Measurements from ENCODE around the gene EMP2.
"Not testable (repeated sequence)": the region's sequence is repeated elsewhere in the genome, so short reads cannot be mapped to it uniquely, and the experiment has no call there.

EMP2 gene

DNA sequence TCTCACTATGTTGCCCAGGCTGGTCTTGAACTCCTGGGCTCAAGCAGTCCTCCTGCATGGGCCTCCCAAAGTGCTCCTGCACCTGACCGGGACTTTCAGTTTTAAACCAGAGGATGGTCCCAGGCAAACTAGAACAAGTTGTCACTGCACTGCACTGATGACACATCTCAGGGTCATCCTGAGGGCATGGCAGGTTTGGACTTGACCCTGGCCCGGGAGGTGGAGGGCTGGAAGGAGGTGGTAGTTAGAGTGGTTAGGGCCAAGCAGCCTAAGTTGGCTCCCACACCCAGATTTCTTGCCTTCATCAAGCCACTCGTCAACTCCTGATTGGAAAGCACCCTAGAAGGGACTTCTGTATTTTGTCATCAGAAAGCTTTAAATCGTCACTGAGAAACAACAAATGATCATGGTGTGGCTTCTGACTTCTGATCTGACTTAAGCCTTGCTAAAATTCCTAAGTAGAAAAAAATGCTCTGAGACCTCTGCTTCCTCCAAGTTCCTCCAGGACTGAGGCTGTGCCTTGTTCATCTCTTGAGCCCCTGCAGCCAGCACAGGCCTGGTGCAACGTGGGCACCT, 43.5 kb downstream of the EMP2 start:
- Histone ChIP-seq H3K9ac (ENCODE audit: low read length) (no peak overlapping the region), H3K36me3 (ENCODE audit: control insufficient read depth, insufficient read depth, low read length) (no peaks in the 10 kb centered on the region), H3K4me1 (ENCODE audit: control insufficient read depth, insufficient read depth, low read length) (no peaks in the 10 kb centered on the region), H3K9me3 (ENCODE audit: control insufficient read depth, low read length) (no peaks in the 10 kb centered on the region), H3K27me3 (ENCODE audit: control insufficient read depth, insufficient read depth, low read length) (no peaks in the 10 kb centered on the region), H3K4me3 (ENCODE audit: low read length) (no peak overlapping the region)

DNA sequence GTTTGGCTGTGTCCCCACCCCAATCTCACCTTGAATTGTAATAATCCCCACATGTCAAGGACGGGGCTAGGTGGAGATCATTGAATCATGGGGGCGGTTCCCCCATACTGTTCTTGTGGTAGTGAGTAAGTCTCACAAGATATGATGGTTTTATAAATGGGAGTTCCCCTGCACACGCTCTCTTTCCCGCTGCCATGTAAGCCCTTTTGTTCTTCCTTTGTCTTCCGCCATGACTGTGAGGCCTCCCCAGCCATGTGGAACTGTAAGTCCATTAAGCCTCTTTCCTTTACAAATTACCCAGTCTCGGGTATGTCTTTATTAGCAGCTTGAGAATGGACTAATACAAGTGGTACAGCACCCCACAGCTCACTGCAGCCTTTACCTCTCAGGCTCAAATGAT, 44.1 kb downstream of the EMP2 start:
- H3K9ac ChIP-seq (ENCODE audit: low read length); H3K36me3 ChIP-seq (ENCODE audit: control insufficient read depth, insufficient read depth, low read length); H3K27me3 ChIP-seq (ENCODE audit: control insufficient read depth, insufficient read depth, low read length); H3K4me1 ChIP-seq (ENCODE audit: control insufficient read depth, insufficient read depth, low read length); H3K9me3 ChIP-seq (ENCODE audit: control insufficient read depth, low read length); H3K4me3 ChIP-seq (ENCODE audit: low read length): not testable (repeated sequence)

DNA sequence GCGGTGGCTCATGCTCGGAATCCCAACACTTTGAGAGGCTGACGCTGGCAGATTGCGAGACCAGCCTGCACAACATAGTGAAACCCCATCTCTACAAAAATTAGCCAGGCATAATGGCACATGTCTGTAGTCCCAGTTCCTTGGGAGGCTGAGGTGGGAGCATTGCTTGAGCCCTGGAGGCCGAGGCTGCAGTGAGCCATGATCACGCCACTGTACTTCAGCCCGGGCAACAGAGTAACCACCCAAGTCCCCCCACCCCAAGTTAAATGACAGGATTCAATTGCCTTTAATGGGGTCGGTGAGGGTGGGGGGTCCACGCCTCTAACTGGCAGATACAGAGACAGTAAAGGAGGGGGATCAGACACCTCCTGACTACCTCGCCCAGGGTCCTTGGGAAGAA, 44.9 kb downstream of the EMP2 start:
- Histone ChIP-seq H3K9ac (ENCODE audit: low read length) (no peak overlapping the region), H3K9me3 (ENCODE audit: control insufficient read depth, low read length) (no peaks in the 10 kb centered on the region), H3K4me1 (ENCODE audit: control insufficient read depth, insufficient read depth, low read length) (no peaks in the 10 kb centered on the region), H3K27me3 (ENCODE audit: control insufficient read depth, insufficient read depth, low read length) (no peaks in the 10 kb centered on the region), H3K36me3 (ENCODE audit: control insufficient read depth, insufficient read depth, low read length) (no peaks in the 10 kb centered on the region), H3K4me3 (ENCODE audit: low read length) (no peak overlapping the region)

- Histone ChIP-seq H3K4me3 (ENCODE audit: low read length) (no peak overlapping the region), H3K4me1 (ENCODE audit: control insufficient read depth, insufficient read depth, low read length) (no peaks in the 10 kb centered on the region), H3K9me3 (ENCODE audit: control insufficient read depth, low read length) (no peaks in the 10 kb centered on the region), H3K36me3 (ENCODE audit: control insufficient read depth, insufficient read depth, low read length) (no peaks in the 10 kb centered on the region), H3K27me3 (ENCODE audit: control insufficient read depth, insufficient read depth, low read length) (no peaks in the 10 kb centered on the region), H3K9ac (ENCODE audit: low read length) (no peak overlapping the region)
Observed at GRCh38 chr16:10534748-10535147, 45.6 kb downstream of the EMP2 start.

- not testable (repeated sequence) for H3K4me1 ChIP-seq (ENCODE audit: control insufficient read depth, insufficient read depth, low read length); H3K36me3 ChIP-seq (ENCODE audit: control insufficient read depth, insufficient read depth, low read length)
Observed at GRCh38 chr16:10533612-10534011, 46.8 kb downstream of the EMP2 start.

GRCh38 chr16:10531582-10531981, 48.8 kb downstream of the EMP2 start:
- Histone ChIP-seq H3K27me3 (ENCODE audit: control insufficient read depth, insufficient read depth, low read length) (no peaks in the 10 kb centered on the region), H3K9ac (ENCODE audit: low read length) (no peak overlapping the region), H3K4me3 (ENCODE audit: low read length) (no peak overlapping the region), H3K9me3 (ENCODE audit: control insufficient read depth, low read length) (no peaks in the 10 kb centered on the region), H3K4me1 (ENCODE audit: control insufficient read depth, insufficient read depth, low read length) (no peaks in the 10 kb centered on the region), H3K36me3 (ENCODE audit: control insufficient read depth, insufficient read depth, low read length) (no peaks in the 10 kb centered on the region)

More at GRCh38 chr16:10533612-10534011, 46.8 kb downstream of the EMP2 start:
- H3K27me3 ChIP-seq (ENCODE audit: control insufficient read depth, insufficient read depth, low read length); H3K4me3 ChIP-seq (ENCODE audit: low read length); H3K9ac ChIP-seq (ENCODE audit: low read length); H3K9me3 ChIP-seq (ENCODE audit: control insufficient read depth, low read length): not testable (repeated sequence)

DNA sequence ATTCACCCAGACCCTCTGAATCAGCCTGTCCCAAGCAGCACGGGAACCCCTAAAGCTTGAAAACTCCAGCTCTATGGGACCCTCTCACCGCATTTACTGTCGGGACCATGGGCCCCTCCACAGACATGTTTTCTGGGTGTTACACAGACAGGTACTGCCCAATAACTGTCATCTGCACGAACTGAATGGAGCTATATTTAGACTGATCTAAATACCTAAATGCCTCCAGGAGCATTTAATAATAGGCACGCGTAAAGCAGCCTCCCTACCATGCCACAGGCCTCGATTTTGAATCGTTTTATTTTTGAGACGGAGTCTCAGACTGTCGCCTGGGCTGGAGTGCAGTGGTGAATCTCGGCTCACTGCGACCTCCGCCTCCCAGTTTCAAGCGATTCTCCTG, 49.7 kb downstream of the EMP2 start:
- no peak overlapping the region for H3K9ac ChIP-seq (ENCODE audit: low read length)
- H3K4me1 ChIP-seq (ENCODE audit: control insufficient read depth, insufficient read depth, low read length), result no peaks in the 10 kb centered on the region
- H3K27me3 ChIP-seq (ENCODE audit: control insufficient read depth, insufficient read depth, low read length), result no peaks in the 10 kb centered on the region
- no peaks in the 10 kb centered on the region for H3K36me3 ChIP-seq (ENCODE audit: control insufficient read depth, insufficient read depth, low read length)
- no peak overlapping the region for H3K4me3 ChIP-seq (ENCODE audit: low read length)
- no peaks in the 10 kb centered on the region for H3K9me3 ChIP-seq (ENCODE audit: control insufficient read depth, low read length)

GRCh38 chr16:10529895-10530669, 50.3 kb downstream of the EMP2 start:
- H3K4me3 ChIP-seq (ENCODE audit: low read length), result no peak overlapping the region
- no peaks in the 10 kb centered on the region for H3K27me3 ChIP-seq (ENCODE audit: control insufficient read depth, insufficient read depth, low read length)
- H3K36me3 ChIP-seq (ENCODE audit: control insufficient read depth, insufficient read depth, low read length), result no peaks in the 10 kb centered on the region
- H3K9ac ChIP-seq (ENCODE audit: low read length), result no peak overlapping the region
- no peaks in the 10 kb centered on the region for H3K4me1 ChIP-seq (ENCODE audit: control insufficient read depth, insufficient read depth, low read length)
- no peaks in the 10 kb centered on the region for H3K9me3 ChIP-seq (ENCODE audit: control insufficient read depth, low read length)

- Histone ChIP-seq H3K4me1 (ENCODE audit: control insufficient read depth, insufficient read depth, low read length) (no peaks in the 10 kb centered on the region), H3K9me3 (ENCODE audit: control insufficient read depth, low read length) (no peaks in the 10 kb centered on the region), H3K4me3 (ENCODE audit: low read length) (no peak overlapping the region), H3K9ac (ENCODE audit: low read length) (no peak overlapping the region), H3K36me3 (ENCODE audit: control insufficient read depth, insufficient read depth, low read length) (no peaks in the 10 kb centered on the region), H3K27me3 (ENCODE audit: control insufficient read depth, insufficient read depth, low read length) (no peaks in the 10 kb centered on the region)
Observed at GRCh38 chr16:10528635-10529034, 51.8 kb downstream of the EMP2 start.

- no peak overlapping the region for H3K9ac ChIP-seq (ENCODE audit: low read length)
- H3K36me3 ChIP-seq (ENCODE audit: control insufficient read depth, insufficient read depth, low read length), result no peaks in the 10 kb centered on the region
- H3K9me3 ChIP-seq (ENCODE audit: control insufficient read depth, low read length), result no peaks in the 10 kb centered on the region
- no peak overlapping the region for H3K4me3 ChIP-seq (ENCODE audit: low read length)
- no peaks in the 10 kb centered on the region for H3K4me1 ChIP-seq (ENCODE audit: control insufficient read depth, insufficient read depth, low read length)
- H3K27me3 ChIP-seq (ENCODE audit: control insufficient read depth, insufficient read depth, low read length), result no peaks in the 10 kb centered on the region
Observed at GRCh38 chr16:10526962-10527361, 53.4 kb downstream of the EMP2 start.

DNA sequence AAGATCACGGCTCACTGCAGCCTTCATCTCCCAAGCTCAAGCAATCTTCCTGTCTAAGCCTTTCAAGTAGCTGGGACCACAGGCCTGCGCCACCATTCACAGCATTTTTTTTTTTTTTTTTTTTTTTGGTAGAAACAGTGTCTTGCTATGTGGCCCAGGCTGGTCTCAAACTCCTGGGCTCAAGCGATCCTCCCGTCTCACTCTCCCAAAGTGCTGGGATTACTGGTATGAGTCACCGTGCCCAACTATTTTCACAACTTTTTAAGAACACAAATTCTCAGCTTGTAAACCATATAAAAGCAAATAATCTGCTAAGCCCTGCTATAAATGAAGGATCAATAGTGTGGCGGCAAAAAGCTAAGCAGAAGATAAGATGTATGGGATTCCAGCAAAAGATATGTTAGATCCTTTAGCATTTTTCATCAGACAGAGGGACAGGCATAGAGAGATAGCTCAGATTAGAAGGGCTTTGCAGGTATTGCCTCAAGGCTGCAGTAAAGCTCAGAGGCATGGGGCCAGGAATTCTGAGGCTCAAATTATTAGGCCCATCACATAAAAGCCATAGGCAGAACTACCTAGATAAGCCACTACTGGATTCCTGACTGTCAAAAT, 55.1 kb downstream of the EMP2 start:
- no peak overlapping the region for H3K4me3 ChIP-seq (ENCODE audit: low read length)
- H3K4me1 ChIP-seq (ENCODE audit: control insufficient read depth, insufficient read depth, low read length), result peaks cover 6% of the 10 kb centered on the region
- H3K36me3 ChIP-seq (ENCODE audit: control insufficient read depth, insufficient read depth, low read length), result no peaks in the 10 kb centered on the region
- H3K9ac ChIP-seq (ENCODE audit: low read length), result no peak overlapping the region
- no peaks in the 10 kb centered on the region for H3K27me3 ChIP-seq (ENCODE audit: control insufficient read depth, insufficient read depth, low read length)
- H3K9me3 ChIP-seq (ENCODE audit: control insufficient read depth, low read length), result no peaks in the 10 kb centered on the region

DNA sequence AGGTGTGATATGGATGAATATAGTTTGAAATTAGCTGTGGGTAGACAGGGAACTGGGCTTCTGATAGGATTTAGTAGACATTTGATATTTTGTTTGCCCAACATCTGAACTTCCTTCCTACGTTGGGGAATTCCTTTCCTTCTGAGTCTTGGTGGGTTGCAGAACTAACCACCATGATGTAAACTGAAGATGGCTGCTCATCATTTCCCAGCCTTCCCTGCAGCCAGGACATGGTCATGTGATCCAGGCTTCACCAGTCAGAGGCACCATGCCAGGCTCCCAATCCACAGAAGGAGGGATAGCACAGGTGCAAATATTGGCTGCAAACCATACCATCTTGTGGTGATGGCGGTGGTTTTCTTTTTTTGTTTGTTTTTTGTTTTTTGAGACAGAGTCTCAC, 57.4 kb downstream of the EMP2 start:
- Histone ChIP-seq H3K4me1 (ENCODE audit: control insufficient read depth, insufficient read depth, low read length) (peaks cover 13% of the 10 kb centered on the region), H3K9ac (ENCODE audit: low read length) (no peak overlapping the region), H3K36me3 (ENCODE audit: control insufficient read depth, insufficient read depth, low read length) (no peaks in the 10 kb centered on the region), H3K4me3 (ENCODE audit: low read length) (no peak overlapping the region), H3K9me3 (ENCODE audit: control insufficient read depth, low read length) (no peaks in the 10 kb centered on the region), H3K27me3 (ENCODE audit: control insufficient read depth, insufficient read depth, low read length) (no peaks in the 10 kb centered on the region)
